RWPE1 (cell line): ENCODE measurements around the gene LSR.

ENCODE experiments used
- CTCF ChIA-PET: fragments of 350-600 bp; sonication (Branson Sonifier 250); formaldehyde crosslinking; extraction: SDS; loops from one replicate; lab custom pipeline; 2021; lab: Yijun Ruan, JAX
- POLR2A ChIA-PET: fragments of 400-600 bp; formaldehyde crosslinking; extraction: SDS; loops from one replicate; lab custom pipeline; 2020; ENCODE audit warnings: antibody characterized with exemption; ENCODE audit not compliant: low non-redundant PET; lab: Yijun Ruan, JAX
- DNase-seq: peaks from one replicate; pipeline ENCODE4 v3.0.0; 2012; ENCODE audit warnings: low spot score
- H3K27ac ChIP-seq: fragments of 450-650 bp; 2 replicates; pipeline ENCODE4 v1.5.1; 2017
- CTCF ChIP-seq: fragments of 450-650 bp; conservative IDR thresholded peaks from 2 replicates; pipeline ENCODE4 v1.5.1; 2017; ENCODE audit warnings: low read depth, mild to moderate bottlenecking

LSR gene

DNA sequence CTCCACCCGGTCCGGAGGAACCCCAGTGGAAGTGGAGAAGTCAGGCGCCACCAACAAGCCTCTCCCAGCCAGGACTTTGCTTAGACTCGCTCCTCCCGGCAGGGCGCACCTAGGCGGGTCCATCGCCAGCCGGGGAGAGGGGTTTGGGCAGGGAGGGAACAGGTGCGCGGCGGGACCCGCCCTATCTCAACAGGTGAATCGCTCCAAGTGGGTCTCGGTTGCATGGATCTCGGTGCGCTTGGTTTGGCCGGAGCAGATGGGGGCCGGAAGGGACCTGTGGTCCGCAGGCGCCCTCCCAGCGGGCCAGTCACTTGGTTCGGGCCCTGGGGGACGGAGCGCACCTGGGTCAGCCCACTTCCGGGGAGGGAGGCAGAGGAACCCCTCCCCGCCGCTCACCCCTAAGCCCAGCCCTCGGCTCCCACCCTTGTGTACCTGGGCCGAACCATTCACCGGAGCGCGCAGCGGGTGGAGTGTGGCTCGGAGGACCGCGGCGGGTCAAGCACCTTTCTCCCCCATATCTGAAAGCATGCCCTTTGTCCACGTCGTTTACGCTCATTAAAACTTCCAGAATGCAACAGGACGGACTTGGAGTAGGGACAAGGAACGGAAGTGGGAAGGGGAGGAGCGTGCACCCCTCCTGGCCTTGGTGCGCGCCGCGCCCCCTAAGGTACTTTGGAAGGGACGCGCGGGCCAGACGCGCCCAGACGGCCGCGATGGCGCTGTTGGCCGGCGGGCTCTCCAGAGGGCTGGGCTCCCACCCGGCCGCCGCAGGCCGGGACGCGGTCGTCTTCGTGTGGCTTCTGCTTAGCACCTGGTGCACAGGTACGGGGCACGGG is at the start of gene LSR:
Gene LSR (plus strand): TSS at position 693 of the 836 bp plus-strand sequence. CDS start 21 bp downstream, at position 714.
- POLR2A ChIA-PET: no interaction called here
- peak within 1 kb of the TSS; percentile 73 for H3K27ac ChIP-seq
- no peak for TF ChIP-seq CTCF
- CTCF ChIA-PET: interaction anchor here (0.7 kb wide), 1 partner anchor 96 kb away, joined by 3 read pairs; no protein-coding TSS in a partner anchor
- DNase-seq: peak; percentile 98

DNA sequence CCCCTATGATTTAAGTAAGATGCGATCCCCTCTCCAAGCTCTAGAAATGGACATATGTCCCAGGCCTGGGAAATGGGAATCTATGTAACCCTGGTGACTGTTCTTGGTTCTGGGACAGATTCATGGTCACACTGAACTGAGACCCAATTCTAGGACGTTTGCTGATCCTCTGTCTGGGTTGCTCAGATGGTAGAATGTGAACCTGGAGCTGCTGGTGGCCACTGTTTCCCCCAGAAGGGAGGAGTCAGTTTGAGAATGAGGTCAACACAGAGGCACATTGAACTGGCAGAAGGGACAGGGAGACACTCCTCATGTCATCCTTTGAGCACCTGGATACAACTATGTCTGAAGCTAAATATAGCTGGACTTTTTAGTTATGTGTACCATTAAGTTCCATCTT is 49.3 kb upstream of the LSR start:
- no peak for TF ChIP-seq CTCF
- H3K27ac ChIP-seq: no peak overlapping the region
- DNase-seq: no peak
- ChIA-PET POLR2A (no interaction called here), CTCF (no interaction called here)

GRCh38 chr19:35202722-35203688 is 45.8 kb upstream of the LSR start:
- ChIA-PET POLR2A (no interaction called here), CTCF (no interaction called here)
- TF ChIP-seq CTCF: no peak
- no peak overlapping the region for H3K27ac ChIP-seq
- DNase-seq: no peak

GRCh38 chr19:35204799-35205732 is 43.7 kb upstream of the LSR start:
- no peak for TF ChIP-seq CTCF
- CTCF ChIA-PET: interaction anchor here (0.6 kb wide), 1 partner anchor 55 kb away, joined by 3 read pairs; no protein-coding TSS in a partner anchor
- POLR2A ChIA-PET: no interaction called here
- DNase-seq: no peak
- no peak overlapping the region for H3K27ac ChIP-seq

- POLR2A ChIA-PET: no interaction called here
- CTCF ChIA-PET: interaction anchor here (0.6 kb wide), 1 partner anchor 56 kb away, joined by 3 read pairs; no protein-coding TSS in a partner anchor
- no peak for DNase-seq
- no peak overlapping the region for H3K27ac ChIP-seq
- no peak for TF ChIP-seq CTCF
These were observed 43.0 kb upstream of the LSR start for GRCh38 chr19:35205733-35206323.
